Mesothelial cell of epicardium (in vitro differentiated cells): ENCODE measurements around the gene ZNF506. TPM values are rescaled to one million over a fixed set of nuclear protein-coding genes. Genes with fewer than 3 reads are reported as not detected.
"Not testable (repeated sequence)": the region's sequence is repeated elsewhere in the genome, so short reads cannot be mapped to it uniquely, and the experiment has no call there.

Experiments
- DNase-seq, 2 experiments: peaks; one replicate each; pipeline ENCODE4 v3.0.0; 2021; ENCODE audit warnings: low spot score in 2 of 2; ENCODE audit not compliant: unreplicated experiment in 2 of 2
- H3K27ac Mint-ChIP-seq: 2 replicates; pipeline ENCODE4 v1.8.0; 2021; ENCODE audit warnings: mixed read lengths
- H3K27me3 Mint-ChIP-seq: 2 replicates; pipeline ENCODE4 v1.8.0; 2021; ENCODE audit warnings: low read depth, mixed read lengths
- H3K36me3 Mint-ChIP-seq: 2 replicates; pipeline ENCODE4 v1.8.0; 2021; ENCODE audit warnings: mixed read lengths
- H3K4me1 Mint-ChIP-seq: 2 replicates; pipeline ENCODE4 v1.8.0; 2021; ENCODE audit warnings: mixed read lengths
- H3K4me3 Mint-ChIP-seq: 2 replicates; pipeline ENCODE4 v1.8.0; 2021; ENCODE audit warnings: mild to moderate bottlenecking, moderate library complexity, mixed read lengths
- H3K9me3 Mint-ChIP-seq: 2 replicates; pipeline ENCODE4 v1.8.0; 2021; ENCODE audit warnings: mixed read lengths
- CTCF ChIP-seq: fragments of 200-600 bp; sonication (generic); IDR thresholded peaks from one replicate; pipeline ENCODE4 v1.5.0; 2021; ENCODE audit warnings: antibody characterized with exemption; ENCODE audit not compliant: unreplicated experiment
- total RNA-seq: library from RNA; stranded (reverse); gene quantifications from 3 replicates; pipeline ENCODE4 v1.2.1, GENCODE V29; 2021

ZNF506 gene
- total RNA-seq: 17.6 to 21.3 TPM (median 19.9 TPM) in 3 replicates

GRCh38 chr19:19821366-19821951 is at the start of gene ZNF506:
Gene ZNF506 (minus strand): TSS chr19:19821750. CDS start chr19:19821603, 147 bp downstream.
- H3K27ac Mint-ChIP-seq: peak within 1 kb of the TSS; percentile 99
- peaks cover 46% of the 10 kb centered on the region for H3K36me3 Mint-ChIP-seq
- H3K4me3 Mint-ChIP-seq: peak within 1 kb of the TSS; percentile 96
- no peak for TF ChIP-seq CTCF
- H3K9me3 Mint-ChIP-seq: peaks cover 31% of the 10 kb centered on the region
- peak; percentile 79 to 87 for DNase-seq
- H3K4me1 Mint-ChIP-seq: no peaks in the 10 kb centered on the region
- H3K27me3 Mint-ChIP-seq: no peaks in the 10 kb centered on the region

- peaks cover 41% of the 10 kb centered on the region for H3K36me3 Mint-ChIP-seq
- H3K9me3 Mint-ChIP-seq: peaks cover 11% of the 10 kb centered on the region
- not testable (repeated sequence) for H3K27ac Mint-ChIP-seq, H3K4me3 Mint-ChIP-seq, H3K27me3 Mint-ChIP-seq, DNase-seq
- H3K4me1 Mint-ChIP-seq: peaks cover 22% of the 10 kb centered on the region
Observed at GRCh38 chr19:19870086-19870485, 48.5 kb upstream of the ZNF506 start.

DNA sequence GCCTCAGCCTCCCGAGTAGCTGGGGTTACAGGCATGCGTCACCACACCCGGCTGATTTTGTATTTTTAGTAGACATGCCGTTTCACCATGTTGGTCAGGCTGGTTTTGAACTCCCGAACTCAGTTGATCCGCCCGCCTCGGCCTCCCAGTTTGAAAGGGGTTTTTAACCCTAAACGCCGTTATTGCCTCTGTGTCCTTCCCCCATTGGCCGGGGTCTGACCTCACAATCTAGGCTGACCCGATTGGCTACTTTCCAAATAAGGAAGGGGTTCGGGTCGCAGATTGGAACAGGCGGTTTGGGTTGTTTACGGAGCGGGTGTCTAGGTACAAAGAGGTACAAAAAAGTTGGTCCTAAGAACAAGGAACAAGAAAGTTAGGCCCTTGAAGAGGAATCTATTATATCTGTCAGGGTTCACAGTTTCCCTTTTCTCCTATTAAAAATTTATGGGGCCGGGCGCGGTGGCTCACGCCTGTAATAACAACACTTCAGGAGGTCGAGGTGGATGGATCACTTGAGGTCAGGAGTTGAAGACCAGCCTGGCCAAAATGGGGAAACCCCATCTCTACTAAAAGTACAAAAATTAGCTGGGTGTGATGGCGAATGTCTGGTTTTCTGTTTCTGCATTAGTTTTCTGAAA is 45.2 kb upstream of the ZNF506 start:
- H3K36me3 Mint-ChIP-seq: peaks cover 14% of the 10 kb centered on the region
- peaks cover 3% of the 10 kb centered on the region for H3K9me3 Mint-ChIP-seq
- peaks cover 22% of the 10 kb centered on the region for H3K4me1 Mint-ChIP-seq
- H3K4me3 Mint-ChIP-seq: peak overlapping the region; percentile 100
- H3K27ac Mint-ChIP-seq: peak overlapping the region; percentile 100
- no peak for TF ChIP-seq CTCF
- DNase-seq: no peak
- H3K27me3 Mint-ChIP-seq: no peaks in the 10 kb centered on the region

DNA sequence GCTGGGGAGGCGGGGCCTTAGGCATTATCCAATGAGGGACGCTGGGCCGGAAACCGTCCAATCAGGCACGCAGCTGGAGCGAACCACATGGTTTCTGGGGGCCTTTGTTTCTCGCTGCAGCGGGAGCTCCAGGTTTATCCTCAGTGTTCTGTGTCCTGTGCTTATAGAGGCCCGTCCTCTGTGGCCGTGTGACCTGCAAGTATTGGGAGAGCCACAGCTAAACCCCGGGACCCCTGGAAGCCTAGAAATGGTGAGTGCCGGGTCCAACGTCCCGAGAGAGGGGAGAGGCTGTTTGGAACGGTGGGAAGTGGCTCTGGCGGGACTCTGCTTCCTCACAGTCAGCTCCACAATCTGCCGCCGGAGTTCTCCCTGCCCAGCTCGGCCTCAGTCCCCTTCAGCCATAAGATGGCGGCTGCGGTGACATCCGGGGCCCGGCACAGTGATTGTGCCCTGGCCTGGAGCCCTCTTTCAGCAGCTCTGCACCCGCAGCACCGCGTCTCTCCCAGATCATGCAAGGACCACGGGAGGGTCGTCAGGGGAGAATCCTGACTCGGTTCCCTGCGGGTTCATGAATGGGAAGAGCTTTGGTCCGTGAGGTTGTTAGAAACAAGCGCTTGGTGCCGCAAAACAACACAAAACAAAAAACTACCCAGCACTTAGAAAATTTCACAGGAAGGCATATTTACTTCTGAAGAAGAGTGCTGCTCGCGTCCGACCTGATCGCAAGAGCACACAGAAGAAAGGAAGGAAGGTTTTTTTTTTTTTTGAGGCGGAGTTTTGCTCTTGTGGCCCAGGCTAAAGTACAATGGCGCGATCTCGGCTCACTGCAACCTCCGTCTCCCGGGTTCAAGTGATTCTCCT is 44.4 kb upstream of the ZNF506 start, which contains the start of gene ZNF253:
Gene ZNF253, plus strand, starts transcription at position 133 of the 861 bp plus-strand sequence. Its CDS starts 115 bp downstream, at position 248.
- Mint-ChIP-seq H3K36me3 (peaks cover 8% of the 10 kb centered on the region), H3K27ac (peak within 1 kb of the TSS; percentile 100), H3K4me3 (peak within 1 kb of the TSS; percentile 100), H3K9me3 (no peaks in the 10 kb centered on the region), H3K4me1 (peaks cover 20% of the 10 kb centered on the region), H3K27me3 (no peaks in the 10 kb centered on the region)
- peak; percentile 89 to 94 for DNase-seq
- TF ChIP-seq CTCF: no peak

DNA sequence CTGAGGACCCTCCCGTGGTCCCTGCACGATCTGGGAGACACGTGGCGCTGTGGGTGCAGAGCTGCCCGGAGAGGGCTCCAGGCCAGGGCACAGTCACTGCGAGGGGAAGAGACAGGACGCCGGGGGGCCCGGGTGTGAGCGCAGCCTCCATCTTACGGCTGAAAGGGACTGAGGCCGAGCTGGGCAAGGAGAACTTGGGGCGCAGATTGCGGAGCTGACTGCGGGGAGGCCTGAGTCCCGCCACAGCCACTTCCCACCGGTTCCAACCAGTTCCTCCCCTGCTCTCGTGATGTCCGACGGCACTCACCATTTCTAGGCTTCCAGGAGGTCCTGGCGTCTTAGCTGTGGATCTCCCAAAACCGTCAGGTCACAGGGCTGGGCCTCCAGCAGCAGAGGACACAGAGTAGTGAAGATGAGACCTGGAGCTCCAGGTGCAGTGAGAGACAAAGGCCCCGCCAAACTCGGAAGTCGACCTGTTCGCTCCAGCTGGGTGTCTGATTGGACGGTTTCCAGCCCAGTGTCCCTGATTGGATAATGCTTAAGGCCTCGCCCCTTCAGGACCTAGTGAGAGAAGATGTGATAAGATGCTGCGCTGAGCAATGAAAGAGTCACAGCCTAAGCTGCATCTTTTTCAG is 39.3 kb upstream of the ZNF506 start:
- no peak for TF ChIP-seq CTCF
- peaks cover 14% of the 10 kb centered on the region for H3K36me3 Mint-ChIP-seq
- no peaks in the 10 kb centered on the region for H3K27me3 Mint-ChIP-seq
- peaks cover 6% of the 10 kb centered on the region for H3K9me3 Mint-ChIP-seq
- H3K27ac Mint-ChIP-seq: peak overlapping the region; percentile 78
- H3K4me1 Mint-ChIP-seq: no peaks in the 10 kb centered on the region
- peak overlapping the region; percentile 84 for H3K4me3 Mint-ChIP-seq
- DNase-seq: peak; percentile 37 to 63
